Osteoblast (primary cell): Measurements from ENCODE around the gene MYORG. TPM values are rescaled to one million over a fixed set of nuclear protein-coding genes. Genes with fewer than 3 reads are reported as not detected.
A peak's percentile ranks its signal among the peaks of the same experiment; 100 is the strongest.

Experiments
- DNase-seq: peaks from one replicate; pipeline ENCODE4 v3.0.0; 2011; ENCODE audit warnings: low spot score, mixed read lengths; ENCODE audit not compliant: insufficient read length; ENCODE audit errors: missing footprints
- H2AFZ ChIP-seq: 2 replicates; pipeline ENCODE4 v1.6.0; 2011; ENCODE audit warnings: mild to moderate bottlenecking, low read length
- H3K27ac ChIP-seq: 2 replicates; pipeline ENCODE4 v1.5.1; 2011; ENCODE audit warnings: mild to moderate bottlenecking, low read depth, low read length, moderate library complexity
- H3K27me3 ChIP-seq: 2 replicates; pipeline ENCODE4 v1.6.0; 2012; ENCODE audit warnings: mild to moderate bottlenecking, control low read depth, inconsistent platforms, low read length, moderate library complexity; ENCODE audit not compliant: insufficient read depth
- H3K36me3 ChIP-seq: 2 replicates; pipeline ENCODE4 v1.5.1; 2011; ENCODE audit warnings: mild to moderate bottlenecking, low read length, control low read depth, moderate library complexity; ENCODE audit not compliant: insufficient read depth
- H3K4me1 ChIP-seq: 2 replicates; pipeline ENCODE4 v1.5.1; 2011; ENCODE audit warnings: mild to moderate bottlenecking, low read length, control low read depth, moderate library complexity; ENCODE audit not compliant: insufficient read depth
- H3K4me2 ChIP-seq: 2 replicates; pipeline ENCODE4 v1.6.0; 2011; ENCODE audit warnings: mild to moderate bottlenecking, low read length; ENCODE audit not compliant: insufficient read depth
- H3K4me3 ChIP-seq: fragments of 200-600 bp; sonication (generic); 3 replicates; pipeline ENCODE4 v1.5.1; 2012; ENCODE audit warnings: mild to moderate bottlenecking, low read length, inconsistent platforms; ENCODE audit not compliant: insufficient read depth
- H3K79me2 ChIP-seq: 2 replicates; pipeline ENCODE4 v1.6.0; 2012; ENCODE audit warnings: mild to moderate bottlenecking, low read length, control low read depth, inconsistent platforms; ENCODE audit not compliant: insufficient read depth
- H3K9me3 ChIP-seq: 2 replicates; pipeline ENCODE4 v1.5.1; 2011; ENCODE audit warnings: low read depth, low read length, control low read depth
- H4K20me1 ChIP-seq: 2 replicates; pipeline ENCODE4 v1.6.0; 2012; ENCODE audit warnings: mild to moderate bottlenecking, low read length, control low read depth; ENCODE audit not compliant: insufficient read depth
- CTCF ChIP-seq: IDR thresholded peaks from 2 replicates; pipeline ENCODE4 v1.5.1; 2011; ENCODE audit warnings: mild to moderate bottlenecking, low read depth, low read length, moderate library complexity; ENCODE audit errors: extremely low read depth
- total RNA-seq: library from RNA; depleted of rRNA; stranded (reverse); fragments of >200 nt; gene quantifications from 2 replicates; pipeline ENCODE4 v1.2.3, GENCODE V29; 2012

Gene MYORG
- total RNA-seq, 1 donor: 0.36 TPM

GRCh38 chr9:34406219-34406618, 29.5 kb upstream of the MYORG start:
- no peaks in the 10 kb centered on the region for H3K9me3 ChIP-seq
- no peak overlapping the region for H2AFZ ChIP-seq
- H4K20me1 ChIP-seq: peaks cover 50% of the 10 kb centered on the region
- peaks cover 11% of the 10 kb centered on the region for H3K4me1 ChIP-seq
- H3K4me3 ChIP-seq: no peak overlapping the region
- H3K4me2 ChIP-seq: no peak overlapping the region
- peaks cover 5% of the 10 kb centered on the region for H3K36me3 ChIP-seq
- H3K79me2 ChIP-seq: no peaks in the 10 kb centered on the region
- peak overlapping the region; percentile 76 for H3K27ac ChIP-seq
- no peak for TF ChIP-seq CTCF
- no peaks in the 10 kb centered on the region for H3K27me3 ChIP-seq
- no peak for DNase-seq

- H3K4me2 ChIP-seq: no peak overlapping the region
- no peaks in the 10 kb centered on the region for H3K27me3 ChIP-seq
- H3K27ac ChIP-seq: peak overlapping the region; percentile 76
- no peak overlapping the region for H3K4me3 ChIP-seq
- peaks cover 46% of the 10 kb centered on the region for H4K20me1 ChIP-seq
- no peak overlapping the region for H2AFZ ChIP-seq
- H3K9me3 ChIP-seq: no peaks in the 10 kb centered on the region
- peaks cover 11% of the 10 kb centered on the region for H3K4me1 ChIP-seq
- DNase-seq: peak; percentile 98
- no peak for TF ChIP-seq CTCF
- H3K79me2 ChIP-seq: no peaks in the 10 kb centered on the region
- H3K36me3 ChIP-seq: peaks cover 5% of the 10 kb centered on the region
Measured at GRCh38 chr9:34405719-34406118, 29.0 kb upstream of the MYORG start.

- H3K4me3 ChIP-seq: no peak overlapping the region
- TF ChIP-seq CTCF: peak; percentile 99
- no peaks in the 10 kb centered on the region for H3K9me3 ChIP-seq
- no peak overlapping the region for H3K27ac ChIP-seq
- peaks cover 5% of the 10 kb centered on the region for H3K36me3 ChIP-seq
- no peak overlapping the region for H2AFZ ChIP-seq
- H3K27me3 ChIP-seq: no peaks in the 10 kb centered on the region
- no peaks in the 10 kb centered on the region for H3K79me2 ChIP-seq
- peaks cover 11% of the 10 kb centered on the region for H3K4me1 ChIP-seq
- DNase-seq: peak; percentile 94
- no peak overlapping the region for H3K4me2 ChIP-seq
- H4K20me1 ChIP-seq: peaks cover 31% of the 10 kb centered on the region
Measured at GRCh38 chr9:34403554-34404380, 27.1 kb upstream of the MYORG start.

GRCh38 chr9:34400686-34401602, 24.2 kb upstream of the MYORG start:
- Histone ChIP-seq H3K9me3 (no peaks in the 10 kb centered on the region), H3K4me2 (no peak overlapping the region), H4K20me1 (peaks cover 15% of the 10 kb centered on the region), H3K27me3 (no peaks in the 10 kb centered on the region), H3K4me1 (peaks cover 7% of the 10 kb centered on the region), H3K27ac (no peak overlapping the region), H3K4me3 (no peak overlapping the region), H2AFZ (no peak overlapping the region), H3K36me3 (peaks cover 18% of the 10 kb centered on the region), H3K79me2 (no peaks in the 10 kb centered on the region)
- no peak for TF ChIP-seq CTCF
- no peak for DNase-seq
